B cell (primary cell): Measurements from ENCODE around the gene NCKIPSD.

Experiments used
- EZH2 ChIP-seq: IDR thresholded peaks from 2 replicates; pipeline ENCODE4 v1.6.1; 2012; ENCODE audit warnings: borderline replicate concordance, low read depth, mild to moderate bottlenecking, moderate library complexity, low read length; ENCODE audit not compliant: insufficient read depth, poor library complexity, severe bottlenecking
- TF ChIP-seq, protein P1 (sequence below): fragments of 200-600 bp; IDR thresholded peaks from one replicate; pipeline ENCODE4 v1.8.0; 2022; ENCODE audit warnings: antibody characterized with exemption, mild to moderate bottlenecking

DNA sequence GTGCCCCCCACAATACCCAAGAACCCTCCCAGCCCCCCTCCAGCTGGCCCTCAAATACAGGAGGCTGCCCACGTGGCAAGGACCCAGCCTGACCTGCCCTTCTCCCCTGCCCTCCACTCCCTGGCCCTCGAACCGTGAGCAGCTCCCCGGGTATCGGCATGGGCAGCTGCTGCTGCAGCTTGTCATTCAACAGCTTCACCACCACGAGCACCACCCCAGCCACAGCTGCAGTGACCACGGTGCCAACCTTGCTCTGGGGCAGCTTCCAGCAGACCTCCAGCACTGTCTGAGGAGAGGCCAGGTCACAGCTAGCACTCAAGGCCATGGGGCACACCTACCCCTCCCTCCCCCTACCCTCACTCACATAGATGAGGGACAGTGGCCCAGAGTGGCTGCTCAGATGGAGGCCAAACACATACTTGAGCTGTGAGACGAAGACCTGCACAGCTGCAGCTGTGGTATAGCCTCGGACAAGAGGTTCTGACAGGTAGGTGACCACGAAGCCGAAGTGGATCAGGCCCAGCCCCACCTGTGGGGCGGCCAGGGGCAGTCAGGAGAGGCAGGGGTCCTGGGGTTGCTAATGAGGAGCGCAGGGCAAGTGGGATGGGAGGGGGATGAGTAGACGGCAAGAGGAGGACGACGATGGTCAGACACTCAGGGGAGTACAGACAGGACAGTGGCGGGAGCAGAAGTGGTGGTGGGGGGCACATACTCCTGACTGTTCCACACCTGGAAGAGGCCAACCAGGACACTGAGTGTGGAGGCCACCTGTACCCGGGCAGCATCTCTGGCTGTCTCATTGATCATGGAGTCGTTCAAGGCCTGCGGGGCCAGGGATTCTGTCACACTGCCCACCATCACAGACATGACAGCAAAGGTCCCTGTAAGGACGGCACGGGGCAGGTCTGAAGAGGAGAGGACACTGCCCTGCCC is 53.9 kb downstream of the NCKIPSD start:
- TF ChIP-seq, protein P1, sequence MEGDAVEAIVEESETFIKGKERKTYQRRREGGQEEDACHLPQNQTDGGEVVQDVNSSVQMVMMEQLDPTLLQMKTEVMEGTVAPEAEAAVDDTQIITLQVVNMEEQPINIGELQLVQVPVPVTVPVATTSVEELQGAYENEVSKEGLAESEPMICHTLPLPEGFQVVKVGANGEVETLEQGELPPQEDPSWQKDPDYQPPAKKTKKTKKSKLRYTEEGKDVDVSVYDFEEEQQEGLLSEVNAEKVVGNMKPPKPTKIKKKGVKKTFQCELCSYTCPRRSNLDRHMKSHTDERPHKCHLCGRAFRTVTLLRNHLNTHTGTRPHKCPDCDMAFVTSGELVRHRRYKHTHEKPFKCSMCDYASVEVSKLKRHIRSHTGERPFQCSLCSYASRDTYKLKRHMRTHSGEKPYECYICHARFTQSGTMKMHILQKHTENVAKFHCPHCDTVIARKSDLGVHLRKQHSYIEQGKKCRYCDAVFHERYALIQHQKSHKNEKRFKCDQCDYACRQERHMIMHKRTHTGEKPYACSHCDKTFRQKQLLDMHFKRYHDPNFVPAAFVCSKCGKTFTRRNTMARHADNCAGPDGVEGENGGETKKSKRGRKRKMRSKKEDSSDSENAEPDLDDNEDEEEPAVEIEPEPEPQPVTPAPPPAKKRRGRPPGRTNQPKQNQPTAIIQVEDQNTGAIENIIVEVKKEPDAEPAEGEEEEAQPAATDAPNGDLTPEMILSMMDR: no peak
- TF ChIP-seq EZH2: no peak
